Panc1 (cell line): ENCODE measurements around the gene SF3B2. TPM values are rescaled to one million over a fixed set of nuclear protein-coding genes. Genes with fewer than 3 reads are reported as not detected.

Experiments used
- ATAC-seq: fragments of 200-7000 bp; cut with Tn5 transposase; 2 replicates; pipeline ENCODE4 v1.9.1; 2020; ENCODE audit warnings: mild to moderate bottlenecking, moderate library complexity
- Bru-seq: library from RNA; stranded (reverse); fragments of 400-500 nt; gene quantifications from one replicate; lab custom pipeline; 2021; lab: Mats Ljungman, UMichigan
- BruChase-seq, 2 experiments: library from RNA; stranded (reverse); fragments of 400-500 nt; gene quantifications; one replicate each; lab custom pipeline; 2021; lab: Mats Ljungman, UMichigan
- BruUV-seq: library from RNA; stranded (reverse); fragments of 400-500 nt; replicated peaks from 2 replicates; lab custom pipeline; 2021; lab: Mats Ljungman, UMichigan
- CTCF ChIA-PET: fragments of 300-600 bp; sonication (Branson Sonifier 250); formaldehyde crosslinking; loops from one replicate; lab custom pipeline; 2022; ENCODE audit warnings: antibody characterized with exemption; lab: Charles Lee
- POLR2A ChIA-PET: fragments of 300-600 bp; sonication (Branson Sonifier 250); formaldehyde crosslinking; loops from one replicate; lab custom pipeline; 2022; ENCODE audit warnings: antibody characterized with exemption; lab: Charles Lee
- DNase-seq: peaks from one replicate; pipeline ENCODE4 v3.0.0-alpha.2; 2010; ENCODE audit warnings: low read depth, low spot score
- H3K27ac ChIP-seq: 2 replicates; pipeline ENCODE4 v1.5.1; 2011; ENCODE audit warnings: mild to moderate bottlenecking, low read length, inconsistent platforms
- H3K27me3 ChIP-seq: fragments of 200-500 bp; sonication (Bioruptor generic); 2 replicates; pipeline ENCODE4 v1.6.0; 2014; ENCODE audit warnings: low read length, inconsistent platforms; ENCODE audit not compliant: control insufficient read depth, insufficient read depth
- H3K36me3 ChIP-seq: fragments of 200-500 bp; sonication (Bioruptor generic); 2 replicates; pipeline ENCODE4 v1.5.1; 2014; ENCODE audit warnings: inconsistent platforms, mild to moderate bottlenecking, low read length, moderate library complexity; ENCODE audit not compliant: control insufficient read depth, insufficient read depth
- H3K4me1 ChIP-seq: 2 replicates; pipeline ENCODE4 v1.5.1; 2011; ENCODE audit warnings: inconsistent platforms, mild to moderate bottlenecking, low read length, moderate library complexity; ENCODE audit not compliant: control insufficient read depth, insufficient read depth
- H3K4me3 ChIP-seq, 2 experiments: 2 replicates each; pipeline ENCODE4 v1.5.1; 2011 to 2012; ENCODE audit warnings: low read depth in 2 of 2, low read length in 2 of 2, mild to moderate bottlenecking in 2 of 2, inconsistent platforms in 1 of 2, moderate library complexity in 1 of 2
- H3K9me3 ChIP-seq: fragments of 200-500 bp; sonication (Bioruptor generic); 2 replicates; pipeline ENCODE4 v1.5.1; 2014; ENCODE audit warnings: low read depth, mild to moderate bottlenecking, inconsistent platforms, low read length, moderate library complexity; ENCODE audit not compliant: control insufficient read depth, insufficient read depth
- POLR2AphosphoS5 ChIP-seq: IDR thresholded peaks from 2 replicates; pipeline ENCODE4 v1.6.1; 2012; ENCODE audit warnings: mild to moderate bottlenecking, low read depth, low read length, moderate library complexity
- SIN3A ChIP-seq: IDR thresholded peaks from 2 replicates; pipeline ENCODE4 v1.6.1; 2012; ENCODE audit warnings: low read depth, mild to moderate bottlenecking, low read length, moderate library complexity, borderline replicate concordance; ENCODE audit not compliant: insufficient read depth
- TCF7L2 ChIP-seq: IDR thresholded peaks from 2 replicates; pipeline ENCODE4 v1.6.1; 2011; ENCODE audit warnings: mild to moderate bottlenecking, low read depth, low read length, inconsistent platforms
- in situ Hi-C: cut with HindIII; loops from 2 replicates; pipeline ENCODE4 v1.10.0; 2016; ENCODE audit warnings: low sequenced_read_pairs, low pct_unique_long_range_greater_than_20kb
- intact Hi-C: fragments of 100-400 bp; cut with micrococcal nuclease; formaldehyde crosslinking; loops from one replicate; pipeline ENCODE4 v1.10.0; 2022; ENCODE audit not compliant: unreplicated experiment
- long read RNA-seq: library from polyadenylated mRNA; unstranded; transcript quantifications from one replicate; pipeline ENCODE4 v2.0.0, GENCODE V29; 2021; ENCODE audit not compliant: unreplicated experiment
- polyA plus RNA-seq: library from polyadenylated mRNA; unstranded; fragments of >200 nt; gene quantifications from one replicate; pipeline ENCODE4 v1.2.1, GENCODE V29; 2012; ENCODE audit warnings: missing spikeins; ENCODE audit not compliant: insufficient read length
- total RNA-seq: library from RNA; stranded (reverse); gene quantifications from one replicate; pipeline ENCODE4 v1.2.1, GENCODE V29; 2021; ENCODE audit not compliant: unreplicated experiment
- TF ChIP-seq, protein P1 (sequence below): fragments of 450-650 bp; IDR thresholded peaks from 2 replicates; pipeline ENCODE4 v1.5.1; 2017; ENCODE audit warnings: mild to moderate bottlenecking
- TF ChIP-seq, protein P2 (sequence below), 2 experiments: IDR thresholded peaks; 2 replicates each; pipeline ENCODE4 v1.6.1; 2011 to 2012; ENCODE audit warnings: low read depth in 2 of 2, control low read depth in 1 of 2, low read length in 1 of 2, mild to moderate bottlenecking in 1 of 2, moderate library complexity in 1 of 2; ENCODE audit not compliant: insufficient read depth in 1 of 2

Gene SF3B2, protein sequence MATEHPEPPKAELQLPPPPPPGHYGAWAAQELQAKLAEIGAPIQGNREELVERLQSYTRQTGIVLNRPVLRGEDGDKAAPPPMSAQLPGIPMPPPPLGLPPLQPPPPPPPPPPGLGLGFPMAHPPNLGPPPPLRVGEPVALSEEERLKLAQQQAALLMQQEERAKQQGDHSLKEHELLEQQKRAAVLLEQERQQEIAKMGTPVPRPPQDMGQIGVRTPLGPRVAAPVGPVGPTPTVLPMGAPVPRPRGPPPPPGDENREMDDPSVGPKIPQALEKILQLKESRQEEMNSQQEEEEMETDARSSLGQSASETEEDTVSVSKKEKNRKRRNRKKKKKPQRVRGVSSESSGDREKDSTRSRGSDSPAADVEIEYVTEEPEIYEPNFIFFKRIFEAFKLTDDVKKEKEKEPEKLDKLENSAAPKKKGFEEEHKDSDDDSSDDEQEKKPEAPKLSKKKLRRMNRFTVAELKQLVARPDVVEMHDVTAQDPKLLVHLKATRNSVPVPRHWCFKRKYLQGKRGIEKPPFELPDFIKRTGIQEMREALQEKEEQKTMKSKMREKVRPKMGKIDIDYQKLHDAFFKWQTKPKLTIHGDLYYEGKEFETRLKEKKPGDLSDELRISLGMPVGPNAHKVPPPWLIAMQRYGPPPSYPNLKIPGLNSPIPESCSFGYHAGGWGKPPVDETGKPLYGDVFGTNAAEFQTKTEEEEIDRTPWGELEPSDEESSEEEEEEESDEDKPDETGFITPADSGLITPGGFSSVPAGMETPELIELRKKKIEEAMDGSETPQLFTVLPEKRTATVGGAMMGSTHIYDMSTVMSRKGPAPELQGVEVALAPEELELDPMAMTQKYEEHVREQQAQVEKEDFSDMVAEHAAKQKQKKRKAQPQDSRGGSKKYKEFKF
- total RNA-seq (271 TPM), Bru-seq, nascent RNA (percentile 96 among the genes with signal in this experiment), BruChase-seq, experiment 1, labeled RNA remaining after a 2-hour chase (percentile 96 among the genes with signal in this experiment), BruChase-seq, experiment 2, labeled RNA remaining after a 6-hour chase (percentile 98 among the genes with signal in this experiment)
- polyA plus RNA-seq, result 244 TPM
- long read RNA-seq, transcript SF3B2-201 (22 exons, 2,903 nt), result major isoform, 221 of 407 reads
- long read RNA-seq, partial matches to known transcripts, result 116 of 407 reads
- long read RNA-seq, other reads (novel, unspliced or antisense), result 69 of 407 reads

DNA sequence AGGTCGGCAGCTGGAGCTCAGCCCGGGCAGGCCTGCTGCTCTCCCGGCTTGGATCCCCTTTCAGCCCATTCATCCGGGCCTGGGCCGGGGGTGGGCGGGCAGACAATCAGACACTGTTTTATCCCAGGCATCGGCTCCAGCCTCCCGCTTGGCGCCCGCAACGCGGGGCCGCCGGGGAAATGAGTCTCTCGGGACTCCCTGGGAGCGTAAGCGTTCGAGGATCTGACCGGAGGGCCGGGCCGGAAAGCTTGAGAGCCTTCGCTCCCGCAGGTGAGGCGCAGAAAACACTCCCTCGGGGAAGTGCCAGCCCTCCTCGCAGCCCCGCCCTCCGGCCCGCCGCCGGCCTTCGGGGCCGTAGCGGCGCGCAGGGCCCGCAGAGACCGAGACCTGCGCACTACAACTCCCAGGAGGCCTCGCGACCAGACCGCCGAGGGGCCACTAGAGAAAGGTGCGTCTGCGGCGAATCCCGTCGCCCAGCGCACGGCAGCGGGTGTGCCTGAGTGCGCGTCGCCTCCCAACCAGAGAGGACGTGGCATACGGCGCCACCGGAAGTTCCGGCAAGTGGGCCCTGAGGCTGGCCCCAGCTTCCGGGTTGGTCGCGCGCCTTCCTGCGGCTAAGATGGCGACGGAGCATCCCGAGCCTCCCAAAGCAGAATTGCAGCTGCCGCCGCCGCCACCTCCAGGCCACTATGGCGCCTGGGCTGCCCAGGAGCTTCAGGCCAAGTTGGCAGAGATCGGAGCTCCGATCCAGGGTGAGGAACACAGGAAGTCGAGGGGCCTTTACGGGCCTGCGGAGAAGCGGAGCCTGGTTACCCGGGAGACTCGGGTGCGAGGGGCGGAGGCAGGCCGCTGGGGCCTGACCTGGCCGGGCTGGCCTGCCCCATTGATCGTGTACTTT is at the start of gene SF3B2:
Gene SF3B2 (plus strand): TSS at position 599 of the 898 bp plus-strand sequence. CDS start 21 bp downstream, at position 620.
- Histone ChIP-seq H3K36me3 (peaks cover 24% of the 10 kb centered on the region), H3K27ac (peak within 1 kb of the TSS; percentile 98), H3K9me3 (no peaks in the 10 kb centered on the region), H3K4me3 (peak within 1 kb of the TSS; percentile 99), H3K27me3 (no peaks in the 10 kb centered on the region), H3K4me1 (peaks cover 18% of the 10 kb centered on the region)
- POLR2A ChIA-PET, result interaction anchor here (0.6 to 1.4 kb wide), 4 partner anchors 19 to 200 kb away, joined by 3 to 9 read pairs (median 5); partner anchors contain the start of gene BANF1
- in situ Hi-C loops (no loop called here), intact Hi-C loops (no loop called here)
- ATAC-seq (peak; percentile 99), DNase-seq (peak; percentile 93)
- CTCF ChIA-PET, result interaction anchor here (0.5 to 1.0 kb wide), 5 partner anchors 19 to 1800 kb away, joined by 3 to 7 read pairs (median 6); no protein-coding TSS in a partner anchor
- TF ChIP-seq, protein P1, sequence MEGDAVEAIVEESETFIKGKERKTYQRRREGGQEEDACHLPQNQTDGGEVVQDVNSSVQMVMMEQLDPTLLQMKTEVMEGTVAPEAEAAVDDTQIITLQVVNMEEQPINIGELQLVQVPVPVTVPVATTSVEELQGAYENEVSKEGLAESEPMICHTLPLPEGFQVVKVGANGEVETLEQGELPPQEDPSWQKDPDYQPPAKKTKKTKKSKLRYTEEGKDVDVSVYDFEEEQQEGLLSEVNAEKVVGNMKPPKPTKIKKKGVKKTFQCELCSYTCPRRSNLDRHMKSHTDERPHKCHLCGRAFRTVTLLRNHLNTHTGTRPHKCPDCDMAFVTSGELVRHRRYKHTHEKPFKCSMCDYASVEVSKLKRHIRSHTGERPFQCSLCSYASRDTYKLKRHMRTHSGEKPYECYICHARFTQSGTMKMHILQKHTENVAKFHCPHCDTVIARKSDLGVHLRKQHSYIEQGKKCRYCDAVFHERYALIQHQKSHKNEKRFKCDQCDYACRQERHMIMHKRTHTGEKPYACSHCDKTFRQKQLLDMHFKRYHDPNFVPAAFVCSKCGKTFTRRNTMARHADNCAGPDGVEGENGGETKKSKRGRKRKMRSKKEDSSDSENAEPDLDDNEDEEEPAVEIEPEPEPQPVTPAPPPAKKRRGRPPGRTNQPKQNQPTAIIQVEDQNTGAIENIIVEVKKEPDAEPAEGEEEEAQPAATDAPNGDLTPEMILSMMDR, result no peak
- peak; percentile 88; the same call in 1 of the 2 replicates for TF ChIP-seq SIN3A
- TF ChIP-seq TCF7L2, result no peak; the same call in 1 of the 2 replicates
- TF ChIP-seq, protein P2, sequence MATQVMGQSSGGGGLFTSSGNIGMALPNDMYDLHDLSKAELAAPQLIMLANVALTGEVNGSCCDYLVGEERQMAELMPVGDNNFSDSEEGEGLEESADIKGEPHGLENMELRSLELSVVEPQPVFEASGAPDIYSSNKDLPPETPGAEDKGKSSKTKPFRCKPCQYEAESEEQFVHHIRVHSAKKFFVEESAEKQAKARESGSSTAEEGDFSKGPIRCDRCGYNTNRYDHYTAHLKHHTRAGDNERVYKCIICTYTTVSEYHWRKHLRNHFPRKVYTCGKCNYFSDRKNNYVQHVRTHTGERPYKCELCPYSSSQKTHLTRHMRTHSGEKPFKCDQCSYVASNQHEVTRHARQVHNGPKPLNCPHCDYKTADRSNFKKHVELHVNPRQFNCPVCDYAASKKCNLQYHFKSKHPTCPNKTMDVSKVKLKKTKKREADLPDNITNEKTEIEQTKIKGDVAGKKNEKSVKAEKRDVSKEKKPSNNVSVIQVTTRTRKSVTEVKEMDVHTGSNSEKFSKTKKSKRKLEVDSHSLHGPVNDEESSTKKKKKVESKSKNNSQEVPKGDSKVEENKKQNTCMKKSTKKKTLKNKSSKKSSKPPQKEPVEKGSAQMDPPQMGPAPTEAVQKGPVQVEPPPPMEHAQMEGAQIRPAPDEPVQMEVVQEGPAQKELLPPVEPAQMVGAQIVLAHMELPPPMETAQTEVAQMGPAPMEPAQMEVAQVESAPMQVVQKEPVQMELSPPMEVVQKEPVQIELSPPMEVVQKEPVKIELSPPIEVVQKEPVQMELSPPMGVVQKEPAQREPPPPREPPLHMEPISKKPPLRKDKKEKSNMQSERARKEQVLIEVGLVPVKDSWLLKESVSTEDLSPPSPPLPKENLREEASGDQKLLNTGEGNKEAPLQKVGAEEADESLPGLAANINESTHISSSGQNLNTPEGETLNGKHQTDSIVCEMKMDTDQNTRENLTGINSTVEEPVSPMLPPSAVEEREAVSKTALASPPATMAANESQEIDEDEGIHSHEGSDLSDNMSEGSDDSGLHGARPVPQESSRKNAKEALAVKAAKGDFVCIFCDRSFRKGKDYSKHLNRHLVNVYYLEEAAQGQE (IDR thresholded peaks at IDR 0.05; ENCODE audit: insufficient read depth in 1 of 2, low read depth in 2 of 2, low read length in 1 of 2), result 0 out of 4 replicates have a peak, but pooled peaks of 1 of the 2 experiments have one; percentile 51
- TF ChIP-seq POLR2AphosphoS5, result peak; percentile 91
- BruUV-seq, result no TSS peak
